Fibroblast of skin of right biceps (primary cell): ENCODE measurements around the gene GHRHR.

ENCODE experiments used
- DNase-seq: peaks from one replicate; pipeline ENCODE4 v3.0.0-alpha.2; 2013

The GHRHR gene

DNA sequence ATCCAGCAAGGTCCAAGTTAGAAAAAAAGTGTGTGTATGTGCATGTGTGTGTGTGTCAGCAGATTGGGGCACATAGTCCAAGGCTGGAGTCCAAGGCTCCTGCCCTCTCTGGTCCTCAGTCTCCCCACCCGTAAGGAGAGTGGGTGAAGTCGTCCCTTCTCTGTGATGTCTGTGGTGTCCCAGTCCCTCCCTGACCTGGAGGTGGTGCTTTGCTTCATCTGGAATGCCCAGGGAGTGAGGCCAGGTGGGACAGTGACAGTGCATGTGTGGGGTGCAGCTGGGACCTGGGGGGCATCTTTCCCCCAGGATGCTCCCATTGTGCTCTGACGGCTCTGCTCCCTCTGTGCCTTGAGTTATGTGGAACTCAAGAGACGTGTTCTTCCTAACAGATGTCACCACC, 34.1 kb upstream of the GHRHR start:
- DNase-seq, result no peak

DNA sequence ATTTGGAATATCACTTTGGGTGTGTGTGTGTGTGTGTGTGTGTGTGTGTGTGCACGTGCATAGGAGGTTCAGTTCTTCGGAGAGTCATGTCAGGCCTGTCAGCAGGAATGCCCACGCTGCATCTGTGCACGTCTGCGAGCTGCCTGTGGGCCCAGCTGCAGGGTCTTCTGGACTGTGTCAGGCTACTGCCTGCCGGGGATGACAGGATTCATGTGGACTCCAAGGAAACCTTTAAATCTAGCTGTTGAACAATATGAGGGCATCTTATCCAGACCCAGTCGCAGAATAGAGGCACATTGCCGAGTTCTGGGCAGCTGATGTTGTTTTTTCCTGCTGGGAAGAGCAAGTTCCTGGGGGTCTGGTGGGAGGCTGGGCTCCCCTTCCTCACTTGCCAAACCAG, 33.1 kb upstream of the GHRHR start:
- DNase-seq, result no peak

DNA sequence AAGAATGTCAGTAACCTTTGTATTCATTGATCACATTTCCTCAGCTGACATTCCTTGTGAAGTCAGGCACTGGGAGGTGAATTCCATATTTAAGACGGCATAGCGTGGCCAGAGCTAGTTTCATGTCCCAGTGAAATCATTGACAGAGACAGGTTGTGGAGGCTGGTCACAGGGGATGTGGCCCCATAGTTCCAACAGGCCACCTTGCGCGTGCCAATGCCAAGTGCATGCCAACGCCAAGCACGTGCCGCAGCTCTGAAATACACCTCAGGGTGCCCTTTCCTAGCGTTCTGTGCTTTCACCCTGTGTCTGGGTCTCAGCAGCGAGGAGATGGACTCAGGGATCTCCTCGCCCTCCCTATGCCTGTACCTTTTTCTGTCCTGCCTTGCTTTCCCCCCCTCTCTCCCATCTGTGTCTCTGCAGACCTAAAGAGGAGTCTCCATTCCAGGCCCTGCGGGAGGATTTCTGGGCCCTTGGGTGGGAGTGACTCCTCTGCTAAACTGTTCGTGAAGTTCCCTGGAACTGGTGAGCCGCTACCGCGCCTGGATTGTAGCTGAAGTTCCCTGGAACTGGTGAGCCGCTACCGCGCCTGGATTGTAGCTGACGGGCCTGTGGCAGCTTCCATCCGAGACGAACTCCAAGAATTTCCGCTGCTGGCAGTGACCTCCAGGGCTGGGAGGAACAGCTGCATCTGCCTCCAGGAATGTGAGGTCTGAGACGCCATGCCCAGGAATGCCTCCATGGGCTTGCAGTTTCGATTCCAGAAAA, 32.4 kb upstream of the GHRHR start:
- peak; percentile 56 for DNase-seq

DNA sequence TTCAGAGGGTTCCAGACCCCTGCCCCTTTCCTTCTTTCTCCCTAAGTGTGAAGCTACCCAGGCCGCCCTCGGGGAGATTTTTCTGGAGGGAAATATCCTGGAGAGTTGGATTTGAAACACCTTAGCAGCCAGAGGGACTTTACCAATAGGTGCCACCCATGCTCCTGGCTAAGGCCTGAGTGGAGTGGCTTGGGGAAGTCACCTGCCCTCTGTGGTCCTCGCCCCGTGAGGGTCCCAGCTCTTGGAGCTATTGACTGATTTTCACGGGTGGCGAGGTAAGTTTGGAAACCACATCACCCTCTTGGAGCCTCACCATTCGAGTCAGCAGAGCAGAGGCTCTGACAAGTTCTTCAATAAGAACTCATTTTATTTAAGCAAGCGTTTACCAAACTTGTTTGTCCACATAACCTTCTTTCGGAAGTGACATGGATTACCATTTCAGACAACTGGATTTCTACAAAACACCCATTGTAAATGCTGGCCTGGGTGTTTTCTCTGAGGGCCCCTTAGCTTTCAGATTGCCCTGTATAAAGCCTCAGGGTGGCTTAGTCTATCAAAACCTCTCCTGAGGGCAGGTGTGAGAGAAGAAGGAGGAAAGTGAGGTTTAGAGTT, 31.7 kb upstream of the GHRHR start:
- no peak for DNase-seq

DNA sequence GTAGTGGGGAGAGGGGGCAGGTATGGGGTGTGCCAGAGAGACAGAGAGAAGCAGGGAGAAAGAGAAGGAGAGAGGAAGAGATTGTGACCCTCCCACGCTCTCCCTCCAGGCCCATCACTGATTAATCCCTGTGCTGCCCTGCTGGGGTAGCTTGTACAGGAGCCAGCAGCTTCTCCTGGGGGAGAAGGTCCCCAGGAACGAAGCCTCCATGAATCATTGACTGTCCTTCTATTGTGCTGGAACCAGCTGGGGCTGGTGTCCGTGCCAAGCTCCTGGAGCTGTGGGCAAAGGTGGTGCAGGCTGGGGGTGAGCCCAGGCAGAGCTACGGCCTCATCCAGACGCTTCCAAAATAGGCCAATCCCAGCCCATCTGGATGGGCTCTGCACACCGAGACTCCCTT, 31.2 kb upstream of the GHRHR start:
- no peak for DNase-seq

DNA sequence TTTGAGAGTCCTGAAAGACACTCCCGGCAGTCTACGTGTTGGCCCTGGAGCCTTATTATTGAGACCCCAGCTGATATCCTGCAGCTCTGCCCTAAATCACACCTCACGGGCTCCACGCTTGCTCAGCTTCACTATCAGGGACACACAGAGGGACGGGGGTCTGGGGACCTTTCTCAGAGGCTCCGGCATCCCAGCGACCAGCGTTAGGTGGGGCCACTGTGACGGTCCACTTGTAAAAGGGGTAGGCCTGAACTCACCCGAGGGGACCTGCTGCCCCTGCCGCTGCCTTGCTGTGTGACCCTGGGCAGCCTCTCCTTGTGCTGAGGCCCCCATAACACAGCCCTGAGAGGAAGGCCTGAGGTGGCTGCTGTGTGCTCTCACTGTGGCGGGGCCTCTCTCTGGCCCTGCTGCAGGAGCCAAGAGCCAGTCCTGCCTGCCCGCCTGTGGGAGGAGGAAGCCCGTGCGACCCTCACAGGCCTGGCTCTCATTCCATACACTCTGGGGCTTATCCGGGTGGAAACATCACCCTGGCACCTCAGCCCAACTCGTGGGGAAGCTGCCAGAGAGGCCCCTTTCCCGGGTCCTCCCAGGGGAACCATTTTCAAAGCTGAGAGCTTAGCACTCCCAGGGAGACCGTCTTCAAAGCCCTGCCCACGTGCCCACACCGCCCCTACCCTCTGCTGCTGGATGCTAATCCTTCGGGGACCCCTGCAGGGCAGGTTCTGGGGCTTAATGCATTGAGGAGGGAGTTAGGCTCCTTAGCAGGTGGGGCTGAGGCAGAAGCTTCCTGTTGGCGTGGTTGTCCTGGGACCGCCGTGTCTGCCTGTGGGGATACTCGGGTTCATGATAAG, 30.4 kb upstream of the GHRHR start:
- no peak for DNase-seq

DNA sequence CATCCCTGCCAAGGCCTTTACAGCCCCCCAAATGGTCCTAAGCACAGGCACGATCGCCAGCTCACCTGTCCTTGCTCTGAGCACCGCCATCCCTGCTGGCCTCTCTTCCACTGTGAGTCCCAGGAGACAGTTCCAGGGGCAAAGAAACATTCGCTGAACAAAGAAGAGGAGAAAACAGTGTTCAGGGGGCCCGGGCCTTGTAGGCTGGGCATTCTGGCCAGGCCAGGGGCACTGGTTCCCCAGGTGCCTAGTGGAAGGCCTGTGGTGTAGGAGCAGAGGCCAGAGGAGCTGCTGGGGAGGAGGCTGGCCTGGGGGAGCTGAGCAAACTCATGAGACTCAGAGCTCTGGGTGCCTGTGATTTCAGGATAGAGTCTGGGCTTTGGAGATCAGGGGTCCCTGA, 29.5 kb upstream of the GHRHR start:
- no peak for DNase-seq

DNA sequence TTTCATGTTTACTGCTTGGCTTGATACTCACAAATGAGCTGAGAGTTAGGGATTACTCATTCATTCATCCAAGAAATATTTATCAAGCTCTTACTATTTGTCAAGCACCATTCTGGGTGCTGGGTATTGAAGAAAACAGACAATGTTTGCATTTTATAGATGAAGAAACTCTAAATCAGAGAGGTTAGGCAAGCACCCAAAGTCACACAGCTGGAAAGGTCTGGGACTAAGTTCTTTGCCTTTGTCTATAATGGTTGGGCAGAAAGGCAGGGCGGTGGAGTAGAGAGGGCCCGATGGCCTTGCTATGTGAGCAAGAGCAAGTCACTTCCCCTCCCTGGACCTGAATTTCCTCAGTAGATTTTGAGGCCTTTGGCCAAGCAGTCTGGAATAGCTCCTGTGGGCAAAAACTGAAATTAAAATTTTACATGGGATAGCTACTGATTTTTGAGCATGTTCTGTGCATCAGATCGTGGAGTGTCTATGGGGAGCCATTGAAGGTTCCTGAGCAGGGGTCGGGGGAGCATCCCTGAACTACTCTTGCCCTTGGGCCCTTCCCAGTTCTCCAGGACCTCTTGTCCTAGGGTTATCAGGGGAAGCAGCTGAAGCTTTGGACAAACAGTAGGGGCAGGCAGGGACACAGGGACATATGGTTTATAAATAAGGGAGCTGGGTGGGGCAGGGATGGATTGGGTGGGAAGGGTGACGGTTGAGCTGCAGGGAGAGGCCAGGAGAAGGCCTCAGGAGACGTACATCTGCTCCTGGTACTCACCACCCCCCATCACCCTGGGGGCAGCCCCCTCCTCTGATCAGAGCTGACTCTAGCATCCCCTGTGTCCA, 28.8 kb upstream of the GHRHR start:
- DNase-seq, result no peak

DNA sequence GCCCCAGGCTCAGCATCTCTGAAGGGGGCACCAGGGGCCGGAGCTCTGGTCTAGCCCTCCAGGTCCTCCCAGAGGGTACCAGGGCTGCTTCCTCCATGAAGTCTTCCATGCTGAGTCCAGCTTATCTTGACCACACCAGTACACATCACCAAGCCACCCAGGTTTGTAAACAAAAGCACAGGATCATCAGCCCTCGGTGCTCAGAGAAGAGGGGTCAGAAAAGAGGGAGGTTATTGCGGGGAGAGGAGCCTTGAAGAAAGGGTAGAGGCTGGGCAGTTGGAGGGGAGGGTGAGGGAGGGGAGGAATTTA, 28.2 kb upstream of the GHRHR start:
- no peak for DNase-seq

DNA sequence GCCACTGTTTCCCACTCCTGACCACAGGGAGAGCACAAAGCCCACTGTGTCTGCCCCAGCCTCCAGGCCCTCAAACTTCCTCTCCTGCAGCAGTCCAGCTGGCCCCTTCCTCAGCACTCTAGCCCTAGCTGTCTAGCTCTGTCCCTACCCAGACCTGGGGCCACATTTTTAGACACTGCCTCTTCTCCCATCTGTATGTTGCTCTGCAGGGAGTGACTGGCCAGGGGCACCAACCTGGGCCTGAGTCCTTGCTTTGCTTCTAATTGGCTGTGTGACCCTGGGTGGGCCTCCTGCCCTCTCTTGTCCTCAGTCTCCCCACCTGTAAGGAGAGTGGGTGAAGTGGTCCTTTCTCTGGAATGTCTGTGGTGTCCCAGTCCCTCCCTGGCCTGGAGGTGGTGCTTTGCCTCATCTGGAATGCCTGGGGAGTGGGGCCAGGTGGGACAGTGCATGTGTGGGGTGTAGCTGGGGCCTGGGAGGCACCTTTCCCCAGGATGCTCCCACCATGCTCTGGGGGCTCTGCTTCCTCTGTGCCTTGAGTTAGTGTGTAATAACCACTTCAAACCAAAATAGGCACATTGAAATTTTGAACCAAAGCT, 27.0 kb upstream of the GHRHR start:
- DNase-seq, result no peak

DNA sequence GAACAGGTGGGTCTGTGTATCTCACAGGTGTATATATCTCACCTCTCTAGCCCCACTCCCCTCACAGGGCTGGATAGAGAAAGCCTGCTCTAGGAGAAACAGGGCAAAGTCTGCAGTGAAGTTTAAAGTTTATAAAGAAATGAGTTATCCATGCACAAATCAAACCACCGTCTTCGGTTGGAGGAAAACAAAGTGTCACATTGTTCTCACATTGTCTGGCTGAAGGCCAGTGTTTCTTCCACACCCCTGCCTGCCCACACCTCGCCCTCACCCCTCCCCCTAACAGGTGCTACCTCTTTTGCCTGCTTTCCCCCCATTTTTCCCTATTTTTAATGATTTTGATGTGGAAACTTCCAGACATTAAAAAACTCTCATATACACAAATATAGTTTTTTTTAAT, 26.3 kb upstream of the GHRHR start:
- no peak for DNase-seq

DNA sequence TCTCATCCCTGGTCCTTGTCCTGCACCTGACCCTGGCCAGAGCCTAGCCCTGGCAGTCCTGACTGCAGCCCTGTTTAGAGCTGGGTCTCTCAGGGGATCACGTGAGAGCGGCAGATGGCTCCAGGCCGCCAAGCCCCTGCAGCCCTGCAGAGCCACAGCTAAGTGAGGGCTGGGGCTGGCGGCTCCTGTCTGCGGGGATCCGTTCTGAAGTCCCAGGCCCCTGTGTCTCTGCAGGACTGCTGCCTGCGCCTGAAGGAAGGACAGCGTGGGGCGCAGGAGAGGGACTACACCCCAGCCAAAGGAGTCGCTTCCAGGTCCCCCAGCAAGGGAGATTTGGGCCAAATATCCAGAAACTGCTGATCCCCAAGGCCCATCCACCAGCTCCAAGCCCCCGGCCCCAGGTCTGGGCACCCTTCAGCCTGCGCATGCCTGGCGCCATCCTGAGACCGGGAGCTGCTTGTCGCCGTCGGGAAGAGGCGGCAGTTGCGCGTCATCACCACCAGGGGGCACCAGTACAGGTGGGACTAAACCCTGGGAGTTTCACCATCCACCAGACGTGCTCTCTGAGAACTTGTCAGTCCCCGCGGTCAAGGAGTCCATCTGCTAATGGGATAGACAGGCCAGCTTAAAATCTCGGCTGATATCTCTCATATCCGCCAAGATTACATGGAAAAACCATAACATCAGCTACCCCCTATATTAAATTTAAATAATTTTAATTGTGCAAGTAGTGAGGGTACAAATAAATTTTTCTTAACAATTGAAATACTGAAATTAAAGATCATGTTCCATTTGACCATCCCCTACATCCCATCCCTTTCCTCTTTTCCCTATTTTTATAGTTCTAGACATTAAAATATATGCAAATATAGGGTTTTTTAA, 25.1 kb upstream of the GHRHR start:
- peak; percentile 62 for DNase-seq

DNA sequence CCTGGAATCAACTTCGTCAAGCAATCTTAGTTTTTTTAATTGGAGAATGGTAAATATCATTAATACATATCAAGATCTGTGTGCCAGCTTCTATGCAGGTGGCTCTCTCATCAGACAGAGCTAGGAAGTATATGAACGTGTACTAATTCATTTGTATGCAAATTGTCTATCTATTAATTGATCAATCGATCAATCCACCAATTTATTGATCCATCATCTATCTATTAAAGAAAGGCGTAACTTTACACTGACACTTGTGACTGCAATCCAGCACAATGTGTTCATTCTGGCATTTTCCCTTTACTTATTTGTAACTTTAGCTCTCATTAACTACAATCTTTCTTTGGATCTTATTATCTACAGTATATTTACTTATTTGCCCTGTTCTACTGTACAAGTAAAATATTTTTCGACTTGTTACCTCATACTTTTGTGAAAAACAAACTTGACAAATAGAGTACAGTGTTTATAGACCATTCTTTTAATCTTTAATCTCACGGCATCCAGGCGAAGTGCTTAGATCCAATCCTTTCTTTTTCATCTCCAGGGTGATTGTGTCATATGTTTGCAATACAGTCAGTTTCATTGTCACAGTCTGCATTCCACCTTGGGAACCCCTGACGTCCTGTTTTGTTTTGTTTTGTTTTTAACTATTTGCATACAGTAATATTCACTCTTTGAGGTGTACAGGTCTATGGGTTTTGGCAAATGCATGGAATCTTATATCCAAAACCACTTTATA, 22.0 kb upstream of the GHRHR start:
- DNase-seq, result no peak

DNA sequence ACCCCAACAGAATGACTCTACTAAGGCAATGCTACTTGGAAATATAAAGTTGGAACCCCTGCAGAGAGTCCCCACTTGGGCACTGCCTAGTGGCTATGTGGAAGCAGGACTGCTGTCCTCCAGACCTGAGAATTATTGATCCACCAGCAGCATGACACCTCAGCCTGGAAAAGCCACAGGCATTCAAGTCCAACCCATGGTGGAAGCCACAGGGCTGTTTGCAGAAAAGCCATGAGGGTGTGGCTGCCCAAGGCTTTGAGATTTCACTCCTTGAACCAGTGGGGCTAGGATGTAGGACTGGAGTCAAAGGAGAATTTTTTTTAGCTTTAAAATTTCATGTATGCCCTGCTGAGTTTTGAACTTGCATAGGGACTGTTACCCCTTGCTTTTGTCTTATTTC, 13.6 kb upstream of the GHRHR start:
- DNase-seq, result no peak

DNA sequence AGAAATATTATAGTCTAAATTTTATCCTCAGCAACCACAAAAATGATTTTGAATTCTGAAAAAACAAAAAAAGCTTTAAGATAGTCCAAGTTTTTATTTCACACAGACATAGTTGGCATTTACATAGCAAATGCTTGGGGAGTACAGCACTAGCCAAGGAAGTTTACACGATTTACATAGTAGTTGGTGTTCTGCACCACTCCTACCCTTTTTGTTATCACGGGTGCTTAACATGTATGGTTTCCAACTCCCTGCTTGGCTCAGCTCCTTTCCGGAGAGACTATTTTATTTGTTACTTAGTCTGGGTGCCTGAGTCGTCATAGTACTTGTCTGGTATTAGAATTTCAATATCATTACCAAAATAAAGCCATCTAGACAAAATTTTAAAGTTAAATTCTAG, 8.8 kb upstream of the GHRHR start:
- DNase-seq, result no peak

DNA sequence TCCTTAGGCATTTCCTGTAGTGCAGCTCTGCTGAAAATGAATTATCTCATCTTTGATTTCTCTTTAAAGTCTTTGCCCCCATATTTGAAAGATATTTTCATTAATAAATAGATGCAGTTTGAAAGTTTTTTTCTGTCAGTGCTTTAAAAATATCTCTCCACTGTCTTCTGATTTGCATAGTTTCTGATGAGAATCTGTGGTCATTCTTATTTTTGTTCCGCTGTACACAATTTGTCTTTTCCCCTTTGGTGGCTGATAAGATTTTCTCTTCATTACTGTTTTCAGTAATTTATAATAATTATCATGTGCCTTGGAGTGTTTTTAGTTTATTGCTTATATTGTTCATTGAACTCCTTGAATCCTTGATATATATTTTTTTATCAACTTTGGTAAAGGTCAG, 7.0 kb upstream of the GHRHR start:
- DNase-seq, result no peak

DNA sequence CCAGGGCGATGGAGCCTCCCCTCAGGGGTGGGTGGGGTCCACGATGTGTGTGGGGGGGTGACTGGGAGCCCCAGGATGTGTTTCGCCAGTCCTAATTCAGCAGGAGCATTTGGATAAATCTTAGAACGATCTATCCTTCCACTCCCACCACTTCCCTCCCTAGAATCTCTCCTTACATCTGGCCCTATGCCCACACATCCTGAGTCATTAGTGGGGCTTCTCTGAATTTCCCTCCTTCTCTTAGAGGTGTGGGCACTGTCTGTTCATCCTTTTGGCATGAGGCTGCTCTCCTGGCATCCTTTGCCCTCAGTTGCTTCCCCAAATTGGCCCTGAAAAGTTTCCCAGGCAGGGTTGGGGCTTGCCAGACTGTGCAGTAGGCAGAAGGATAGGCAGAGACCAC, 1.6 kb downstream of the GHRHR start:
- DNase-seq, result peak; percentile 25

DNA sequence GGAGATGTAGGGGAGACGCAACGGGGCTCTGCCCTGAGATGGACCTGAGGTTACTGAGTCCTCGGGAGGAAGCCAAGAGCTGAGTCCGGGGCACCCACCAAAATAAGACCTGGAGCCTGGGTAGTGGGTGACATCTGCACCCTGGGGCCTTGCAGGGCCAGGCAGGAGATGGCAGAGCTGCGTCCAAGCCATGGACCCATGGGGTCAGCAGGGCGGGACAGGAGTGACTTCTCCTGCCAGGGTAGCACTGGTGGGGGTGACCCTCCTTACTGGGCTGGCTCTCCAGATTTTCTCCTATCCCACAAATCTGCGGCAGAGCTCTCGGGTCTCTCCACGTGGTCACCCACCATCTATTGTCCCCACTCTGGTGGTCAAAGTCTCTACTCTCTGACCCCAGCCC, 2.1 kb downstream of the GHRHR start:
- DNase-seq, result no peak

DNA sequence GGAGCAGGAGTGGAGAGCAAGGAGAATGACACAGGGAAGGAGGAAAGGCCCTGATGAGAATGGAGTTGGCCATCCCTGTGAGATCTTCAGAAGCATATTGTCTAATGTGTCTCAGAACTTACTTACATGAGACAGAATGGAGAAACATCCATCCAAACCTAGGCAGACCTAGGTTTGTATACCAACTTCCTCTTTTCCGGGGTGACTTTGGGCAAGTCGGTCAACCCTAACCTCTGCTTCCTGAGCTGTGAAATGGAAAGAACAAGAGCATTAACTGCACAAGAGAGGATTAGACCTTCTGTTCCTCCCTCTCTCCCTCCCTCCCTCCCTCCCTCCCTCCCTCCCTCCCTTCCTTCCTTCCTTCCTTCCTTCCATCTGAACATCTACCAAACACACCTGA, 4.5 kb downstream of the GHRHR start:
- no peak for DNase-seq

DNA sequence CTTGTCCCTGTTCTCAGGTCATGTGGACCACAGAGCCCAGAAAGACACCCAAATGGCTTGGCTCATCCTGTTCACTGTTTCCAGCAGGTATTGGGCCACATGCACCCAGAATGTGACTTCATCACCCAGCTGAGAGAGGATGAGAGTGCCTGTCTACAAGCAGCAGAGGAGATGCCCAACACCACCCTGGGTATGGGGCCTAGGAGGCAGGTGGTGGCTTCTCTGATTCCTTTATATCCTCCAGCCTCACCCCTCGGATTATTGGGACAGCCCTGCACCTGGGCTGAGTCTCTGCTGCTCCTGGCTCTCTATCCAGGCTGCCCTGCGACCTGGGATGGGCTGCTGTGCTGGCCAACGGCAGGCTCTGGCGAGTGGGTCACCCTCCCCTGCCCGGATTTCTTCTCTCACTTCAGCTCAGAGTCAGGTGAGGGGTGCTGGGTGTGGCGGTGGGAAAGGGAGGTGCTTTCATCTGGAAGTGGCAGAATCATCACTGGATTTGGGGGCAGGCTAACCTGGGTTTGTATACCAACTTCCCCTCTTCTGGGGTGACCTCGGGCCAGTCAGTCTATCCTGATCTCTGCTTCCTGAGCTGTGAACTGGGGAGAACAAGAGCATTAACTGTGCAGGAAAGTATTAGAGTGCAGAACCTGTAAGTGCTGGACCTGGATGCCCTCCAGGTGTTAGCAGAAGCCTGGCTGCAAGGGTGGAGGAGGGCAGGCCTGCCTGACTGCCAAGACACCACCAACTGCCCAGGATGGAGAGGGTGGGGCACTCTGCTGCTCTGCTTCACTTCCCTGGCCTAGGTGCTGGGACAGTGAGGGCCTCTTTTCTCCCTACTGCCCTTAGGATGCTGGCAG, 5.2 kb downstream of the GHRHR start:
- no peak for DNase-seq
